SW 1271 (cell line): ENCODE data around the gene XRCC1.
"Not testable (repeated sequence)": the region's sequence is repeated elsewhere in the genome, so short reads cannot be mapped to it uniquely, and the experiment has no call there.

Source experiments
- DNase-seq, 2 experiments: peaks; one replicate each; lab custom pipeline; 2025; lab: John Stamatoyannopoulos, UW

Gene XRCC1

DNA sequence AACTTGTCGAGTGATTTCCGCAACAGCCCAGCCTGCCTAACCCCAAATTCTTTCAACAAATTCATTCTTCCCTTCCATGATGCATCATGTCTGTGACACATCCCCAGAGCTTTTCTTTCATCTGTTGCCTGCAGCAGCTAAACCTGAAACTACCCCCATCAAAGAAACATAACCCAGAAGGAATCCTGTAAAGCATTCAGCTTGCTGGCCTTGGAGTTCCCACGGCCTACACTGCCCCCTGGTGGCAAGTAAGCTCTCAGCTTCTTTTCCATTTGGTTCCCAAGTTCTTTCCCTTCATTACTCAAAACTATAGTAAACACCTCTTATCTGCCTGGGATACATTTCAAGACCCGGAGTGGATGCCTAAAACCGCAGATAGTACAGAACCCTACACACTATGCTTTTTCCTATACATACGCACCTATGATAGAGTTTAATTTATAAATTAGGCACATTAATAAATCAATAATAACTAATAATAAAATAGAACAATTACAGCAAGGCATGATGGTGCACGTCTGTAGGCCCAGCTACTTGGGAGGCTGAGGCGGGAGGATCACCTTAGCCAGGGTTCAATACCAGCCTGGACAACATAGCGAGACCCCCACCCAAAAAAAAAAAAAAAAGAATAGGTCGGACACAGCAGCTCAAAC lies 55.8 kb downstream of the XRCC1 start:
- DNase-seq = peak in 1 of 2 experiments; percentile 70

DNA sequence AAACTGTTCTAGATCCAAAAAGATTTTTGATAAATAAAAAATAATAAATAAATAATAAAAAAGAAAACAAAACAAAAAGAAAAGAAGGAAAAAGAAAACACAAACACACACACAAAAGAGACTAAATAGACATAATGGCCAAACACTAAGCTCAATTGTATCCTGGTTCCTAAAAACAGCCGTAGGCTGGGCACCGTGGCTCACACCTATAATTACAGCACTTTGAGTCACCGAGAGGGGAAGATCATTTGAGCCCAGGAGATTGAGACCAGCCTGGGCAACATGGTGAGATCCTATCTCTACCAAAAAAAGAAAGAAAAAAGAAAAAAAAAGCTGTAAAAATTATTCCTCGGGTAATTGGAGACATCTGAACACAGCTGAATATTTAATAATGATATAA lies 57.3 kb downstream of the XRCC1 start:
- no peak for DNase-seq

DNA sequence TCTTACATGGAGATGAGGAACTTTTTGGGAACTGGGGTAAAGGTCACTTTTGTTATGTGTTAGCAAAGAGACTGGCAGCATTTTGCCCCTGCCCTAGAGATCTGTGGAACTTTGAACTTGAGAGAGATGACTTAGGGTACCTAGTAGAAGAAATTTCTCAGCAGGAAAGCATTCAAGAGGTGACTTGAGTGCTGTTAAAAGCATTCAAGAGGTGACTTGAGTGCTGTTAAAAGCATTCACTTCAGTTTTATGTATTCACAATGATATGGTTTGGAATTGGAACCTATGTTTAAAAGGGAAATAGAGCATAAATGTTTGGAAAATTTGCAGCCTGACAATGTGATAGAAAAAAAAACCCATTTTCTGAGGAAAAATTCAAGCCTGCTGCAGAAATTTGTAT lies 62.9 kb downstream of the XRCC1 start:
- DNase-seq = not testable (repeated sequence)

DNA sequence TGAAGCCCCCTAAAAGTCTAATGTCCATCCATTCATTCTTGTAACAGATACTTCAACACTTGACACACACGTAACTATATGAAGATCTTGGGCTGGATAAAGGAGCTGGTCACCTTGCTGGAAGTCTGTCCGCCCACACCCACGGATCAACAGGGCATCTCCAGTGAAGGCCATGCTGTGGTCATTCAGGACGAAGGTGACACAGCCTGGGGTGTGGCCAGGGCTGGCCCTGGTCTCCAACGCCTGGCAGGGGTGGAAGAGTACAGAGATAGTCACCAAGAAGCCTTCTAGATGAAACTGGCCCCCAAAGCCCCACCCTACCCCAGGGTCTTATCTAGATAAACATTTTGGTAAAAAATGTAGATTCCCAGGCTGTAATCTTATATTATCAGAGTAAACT lies 64.0 kb downstream of the XRCC1 start:
- DNase-seq = no peak

DNA sequence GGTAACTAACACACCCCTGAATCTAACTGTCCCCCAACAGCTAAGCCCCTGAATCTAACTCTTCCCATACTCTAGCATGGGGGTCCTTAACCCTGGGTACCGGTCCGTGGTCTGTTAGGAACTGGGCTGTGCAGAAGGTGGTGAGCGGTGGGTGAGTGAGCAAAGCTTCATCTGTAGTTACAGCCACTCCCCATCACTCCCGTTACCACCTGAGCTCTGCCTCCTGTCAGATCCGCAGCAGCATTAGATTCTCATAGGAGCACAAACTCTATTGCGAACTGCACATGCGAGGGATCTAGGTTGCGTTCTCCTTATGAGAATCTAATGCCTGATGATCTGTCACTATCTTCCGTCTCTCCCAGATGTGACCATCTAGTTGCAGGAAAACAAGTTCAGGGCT lies 64.6 kb downstream of the XRCC1 start:
- DNase-seq = no peak

- DNase-seq = no peak
These were observed 67.4 kb downstream of the XRCC1 start for GRCh38 chr19:43507880-43508279.

- no peak for DNase-seq
These were observed 68.7 kb downstream of the XRCC1 start for GRCh38 chr19:43506629-43507028.

- DNase-seq = no peak
These were observed 69.4 kb downstream of the XRCC1 start for GRCh38 chr19:43505941-43506340.

GRCh38 chr19:43505186-43505456 lies 70.2 kb downstream of the XRCC1 start:
- no peak for DNase-seq

GRCh38 chr19:43504426-43505185 lies 70.7 kb downstream of the XRCC1 start, which contains the start of gene PHLDB3:
TSS of gene PHLDB3 (minus strand) at chr19:43504746. CDS start at chr19:43504118, 628 bp downstream.
- DNase-seq = peak in 1 of 2 experiments; percentile 55

DNA sequence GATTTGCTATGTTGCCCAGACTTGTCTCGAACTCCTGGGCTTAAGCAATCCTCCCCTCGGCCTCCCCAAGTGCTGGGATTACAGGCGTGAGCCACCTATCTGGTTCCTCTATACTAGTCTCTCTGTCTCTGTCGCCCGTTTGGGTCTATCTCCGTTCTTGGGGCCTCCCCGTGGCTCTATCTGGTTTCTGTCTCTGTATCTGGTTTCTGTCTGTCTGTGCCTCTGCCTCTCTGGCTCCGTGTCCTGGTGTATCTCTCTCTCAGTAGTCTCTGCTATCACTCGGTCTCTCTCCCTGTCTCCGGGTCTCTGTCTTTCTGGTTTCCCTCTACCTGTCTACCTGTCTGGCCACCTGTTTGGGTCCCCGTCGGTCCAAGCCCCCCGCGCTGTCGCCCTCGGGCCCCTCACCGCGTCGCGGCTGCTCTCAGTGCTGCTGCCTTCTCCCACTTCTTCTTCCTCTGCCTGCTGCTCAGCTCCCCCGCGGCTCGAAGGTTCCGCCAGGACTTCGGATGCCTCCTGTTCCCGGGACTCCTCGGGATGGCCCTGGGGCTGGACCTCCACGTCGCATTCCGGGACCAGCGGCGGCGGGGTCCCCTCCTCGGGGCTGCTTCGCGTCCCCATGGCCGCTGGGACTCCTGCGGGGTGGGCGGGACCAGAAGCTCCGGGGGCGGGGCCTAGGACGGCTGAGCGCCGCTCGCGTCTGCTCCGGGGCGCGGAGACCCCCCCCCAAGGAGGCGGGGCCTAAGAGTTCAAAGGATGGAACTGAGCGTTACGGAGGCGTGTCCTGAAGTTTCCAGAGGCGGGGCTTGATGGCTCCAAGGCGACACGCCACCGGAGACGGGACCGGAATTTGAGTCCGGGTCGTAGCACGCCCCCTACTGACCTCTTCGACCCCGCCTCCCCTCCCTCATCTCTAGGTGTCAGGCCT lies 71.6 kb downstream of the XRCC1 start:
- DNase-seq = peak; percentile 74 to 88

DNA sequence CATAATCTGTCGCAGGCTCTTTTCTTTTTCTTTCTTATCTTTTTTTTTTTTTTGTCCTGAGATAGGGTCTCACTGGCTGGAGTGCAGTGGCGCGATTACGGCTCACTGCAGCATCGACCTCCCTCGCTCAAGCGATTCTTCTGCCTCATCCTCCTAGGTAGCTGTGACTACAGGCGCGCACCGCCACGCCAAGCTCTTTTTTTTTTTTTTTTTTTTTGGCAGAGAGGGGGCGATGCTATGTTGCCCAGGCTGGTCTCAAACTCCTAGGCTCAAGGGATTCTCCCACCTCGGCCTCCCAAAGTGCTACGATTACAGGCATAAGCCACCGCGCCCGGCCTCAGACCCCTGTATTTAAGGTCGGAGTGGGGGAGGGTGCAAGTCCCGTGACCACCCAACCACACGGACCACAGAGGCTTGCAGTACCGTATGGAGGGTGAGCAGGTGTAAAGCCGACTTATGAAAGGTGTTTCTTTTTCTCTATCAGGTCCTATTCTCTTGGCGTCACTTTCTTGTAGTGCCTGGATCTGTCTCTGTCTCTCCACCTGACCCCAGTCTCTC lies 72.8 kb downstream of the XRCC1 start:
- no peak for DNase-seq

DNA sequence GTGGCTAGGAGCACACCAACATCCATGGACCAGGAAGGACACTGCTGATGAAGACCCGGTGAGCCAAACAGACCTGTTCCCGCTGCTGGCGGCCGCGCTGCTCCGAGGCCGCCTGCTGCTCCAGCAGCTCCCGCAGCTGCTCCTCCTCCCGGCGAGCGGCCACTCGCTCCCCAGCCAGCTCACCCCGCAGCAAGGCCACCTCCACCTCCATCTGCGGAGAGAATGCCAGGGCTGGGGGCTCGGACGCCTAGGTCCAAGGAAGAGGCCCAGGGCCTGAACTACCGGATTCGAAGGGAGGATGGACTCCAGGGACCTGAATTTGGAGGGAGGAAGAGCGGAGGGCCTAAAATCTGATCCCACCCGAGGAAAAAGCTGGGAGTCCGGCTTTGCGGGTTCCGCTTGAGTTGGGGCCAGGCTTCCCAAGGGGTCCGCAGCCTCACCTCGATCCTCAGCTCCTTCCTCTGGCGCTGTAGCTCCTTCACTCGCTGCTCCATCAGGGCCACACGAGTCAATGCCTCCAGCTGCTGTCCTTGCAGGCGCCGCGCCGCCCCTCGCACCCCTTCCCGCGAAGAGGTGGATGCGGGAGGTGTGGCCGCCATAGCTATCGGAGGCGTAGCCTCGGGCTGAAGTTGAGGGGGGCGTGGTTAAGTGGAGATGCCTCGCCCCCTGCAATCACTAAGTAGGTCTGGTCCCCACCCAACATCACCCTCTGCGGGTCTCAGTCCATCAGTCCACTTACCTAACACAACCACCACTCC lies 73.5 kb downstream of the XRCC1 start:
- DNase-seq = no peak

GRCh38 chr19:43499042-43499441 lies 76.3 kb downstream of the XRCC1 start:
- no peak for DNase-seq

DNA sequence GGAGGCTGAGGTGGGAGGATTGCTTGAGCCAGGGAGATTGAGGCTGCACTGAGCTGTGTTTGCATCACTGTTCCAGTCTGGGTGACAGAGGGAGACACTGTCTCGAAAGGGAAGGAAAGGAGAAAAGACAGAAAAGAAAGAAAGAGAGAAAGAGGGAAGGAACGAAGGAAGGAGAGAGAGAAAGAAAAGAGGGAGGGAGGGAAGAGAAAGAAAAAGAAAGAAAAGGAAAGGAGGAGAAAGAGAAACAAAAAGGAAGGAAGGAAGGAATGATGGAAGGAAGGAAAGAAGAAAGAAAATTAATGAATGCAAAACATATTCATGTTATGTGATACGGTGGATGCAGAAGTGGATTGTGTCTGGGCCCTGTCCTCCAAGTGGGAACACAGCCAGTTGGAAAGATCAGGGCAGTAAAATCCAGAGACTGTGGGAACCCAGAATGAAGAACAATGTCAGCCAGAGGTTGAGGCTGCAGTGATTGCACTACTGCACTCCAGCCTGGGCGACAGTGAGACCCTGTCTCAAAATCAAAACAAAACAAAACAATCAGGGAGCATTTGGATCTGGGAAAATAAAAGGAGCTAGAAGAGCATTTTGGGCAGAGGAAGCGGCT lies 77.0 kb downstream of the XRCC1 start:
- DNase-seq = no peak

GRCh38 chr19:43496960-43497359 lies 78.4 kb downstream of the XRCC1 start:
- DNase-seq = no peak

DNA sequence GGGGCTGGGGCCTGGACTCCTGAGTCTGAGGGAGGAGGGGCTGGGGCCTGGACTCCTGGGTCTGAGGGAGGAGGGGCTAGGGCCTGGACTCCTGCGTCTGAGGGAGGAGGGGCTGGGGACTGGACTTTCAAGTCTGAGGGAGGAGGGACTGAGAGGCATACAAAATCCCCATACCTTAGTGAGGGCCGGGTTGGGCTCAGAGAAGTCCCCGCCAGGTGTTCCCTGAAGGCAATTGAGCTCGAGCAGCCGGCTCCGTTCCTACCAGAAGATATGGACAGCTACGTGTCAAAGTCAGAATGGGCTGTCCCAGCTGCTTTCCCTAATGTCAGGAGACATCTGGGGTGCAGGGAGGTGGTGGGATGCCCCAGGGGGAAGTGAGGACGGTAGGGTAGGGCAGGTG lies 80.2 kb downstream of the XRCC1 start:
- DNase-seq = no peak
